ENCODE results near the gene UTP25. TPM values are rescaled to one million over a fixed set of nuclear protein-coding genes. Genes with fewer than 3 reads are reported as not detected.

The UTP25 gene
- total RNA-seq, 4 donors from 2014 or later, result 7.3 to 11.0 (median 7.8) TPM

GRCh38 chr1:209845408-209845725 is 17.6 kb downstream of the UTP25 start:
- H3K9me3 ChIP-seq, result no peaks in the 10 kb centered on the region
- H3K27ac ChIP-seq, result peak overlapping the region in 2 of 3 donors; percentile 5 to 31
- H3K4me3 ChIP-seq (replicated peaks in 1 of 3), result no peak overlapping the region
- H3K4me1 ChIP-seq, result peaks cover 7 to 13% of the 10 kb centered on the region in 2 donors
- H3K27me3 ChIP-seq, result no peaks in the 10 kb centered on the region
- intact Hi-C loops (cut with DNase I), result no loop called here
- WGBS, 2 donors, result 30 to 47% methylated on average over 1 of the region's 1 CpG
- H3K36me3 ChIP-seq, result peaks cover 17 to 28% of the 10 kb centered on the region in 2 donors
- TF ChIP-seq POLR2A (IDR thresholded peaks at IDR 0.05) (no peak), CTCF (IDR thresholded peaks at IDR 0.05) (no peak)
- no peak for DNase-seq

GRCh38 chr1:209849388-209849787 is 21.6 kb downstream of the UTP25 start:
- H3K36me3 ChIP-seq, result peaks cover 5 to 17% of the 10 kb centered on the region in 2 donors
- peaks cover 14 to 23% of the 10 kb centered on the region in 2 donors for H3K4me1 ChIP-seq
- no peaks in the 10 kb centered on the region for H3K9me3 ChIP-seq
- WGBS, 2 donors, result 90 to 94% methylated on average over 5 of the region's 5 CpGs
- H3K27me3 ChIP-seq, result no peaks in the 10 kb centered on the region
- intact Hi-C loops (cut with DNase I), result no loop called here
- TF ChIP-seq POLR2A (IDR thresholded peaks at IDR 0.05), result no peak
- no peak for TF ChIP-seq CTCF (IDR thresholded peaks at IDR 0.05)
- DNase-seq, result no peak
- no peak overlapping the region for H3K4me3 ChIP-seq (replicated peaks in 1 of 3)
- H3K27ac ChIP-seq, result no peak overlapping the region

GRCh38 chr1:209850342-209850979 is 22.7 kb downstream of the UTP25 start:
- peak; percentile 75 to 82 for DNase-seq
- intact Hi-C loops (cut with DNase I), result no loop called here
- Histone ChIP-seq H3K27me3 (no peaks in the 10 kb centered on the region), H3K9me3 (no peaks in the 10 kb centered on the region), H3K27ac (no peak overlapping the region), H3K4me1 (peaks cover 12 to 19% of the 10 kb centered on the region in 2 donors), H3K36me3 (peaks cover 5 to 17% of the 10 kb centered on the region in 2 donors), H3K4me3 (replicated peaks in 1 of 3) (no peak overlapping the region)
- 43 to 55% methylated on average over 6 of the region's 6 CpGs for WGBS, 2 donors
- TF ChIP-seq CTCF (IDR thresholded peaks at IDR 0.05) (peak; percentile 13 to 75 (median 58)), POLR2A (IDR thresholded peaks at IDR 0.05) (no peak)

GRCh38 chr1:209853676-209854075 is 25.9 kb downstream of the UTP25 start:
- Histone ChIP-seq H3K4me3 (replicated peaks in 1 of 3) (no peak overlapping the region), H3K27me3 (no peaks in the 10 kb centered on the region), H3K9me3 (no peaks in the 10 kb centered on the region), H3K36me3 (peaks cover 5 to 17% of the 10 kb centered on the region in 2 donors), H3K4me1 (peaks cover 12 to 14% of the 10 kb centered on the region in 2 donors), H3K27ac (no peak overlapping the region)
- 89 to 94% methylated on average over 2 of the region's 2 CpGs for WGBS, 2 donors
- TF ChIP-seq CTCF (IDR thresholded peaks at IDR 0.05) (no peak), POLR2A (IDR thresholded peaks at IDR 0.05) (no peak)
- intact Hi-C loops (cut with DNase I), result no loop called here
- peak; percentile 66 to 67 for DNase-seq

GRCh38 chr1:209854196-209854595 is 26.4 kb downstream of the UTP25 start:
- WGBS, 2 donors, result 37 to 40% methylated on average over 3 of the region's 3 CpGs
- Histone ChIP-seq H3K4me1 (peaks cover 12 to 14% of the 10 kb centered on the region in 2 donors), H3K27ac (peak overlapping the region in 2 of 3 donors; percentile 11 to 61), H3K27me3 (no peaks in the 10 kb centered on the region), H3K36me3 (peaks cover 5 to 17% of the 10 kb centered on the region in 2 donors), H3K4me3 (replicated peaks in 1 of 3) (no peak overlapping the region), H3K9me3 (no peaks in the 10 kb centered on the region)
- no peak for TF ChIP-seq CTCF (IDR thresholded peaks at IDR 0.05)
- TF ChIP-seq POLR2A (IDR thresholded peaks at IDR 0.05), result no peak
- DNase-seq, result peak; percentile 37 to 52
- intact Hi-C loops (cut with DNase I), result no loop called here
